Fibroblast of lung (primary cell): ENCODE results near the gene INVS. TPM values are rescaled to one million over a fixed set of nuclear protein-coding genes. Genes with fewer than 3 reads are reported as not detected.
A peak's percentile ranks its signal among the peaks of the same experiment; 100 is the strongest.

Source experiments
- DNase-seq, 2 donors: peaks; one replicate each; pipeline versions ENCODE4 v3.0.0 to v3.0.0-alpha.2; 2010; ENCODE audit warnings: low read depth in 2 of 2
- H2AFZ ChIP-seq: 2 replicates; pipeline ENCODE4 v1.5.1; 2012; ENCODE audit warnings: low read length, control low read depth, inconsistent platforms
- H3K27ac ChIP-seq: 2 replicates; pipeline ENCODE4 v1.5.1; 2011; ENCODE audit warnings: low read length, control low read depth; ENCODE audit not compliant: insufficient read depth
- H3K27me3 ChIP-seq: 2 replicates; pipeline ENCODE4 v1.5.1; 2011; ENCODE audit warnings: mild to moderate bottlenecking, low read length; ENCODE audit not compliant: control insufficient read depth, insufficient read depth
- H3K36me3 ChIP-seq: 2 replicates; pipeline ENCODE4 v1.5.1; 2011; ENCODE audit warnings: low read length; ENCODE audit not compliant: control insufficient read depth, insufficient read depth
- H3K4me1 ChIP-seq: 2 replicates; pipeline ENCODE4 v1.5.1; 2011; ENCODE audit warnings: low read length; ENCODE audit not compliant: control insufficient read depth, insufficient read depth; ENCODE audit errors: extremely low read depth
- H3K4me2 ChIP-seq: 2 replicates; pipeline ENCODE4 v1.5.1; 2011; ENCODE audit warnings: low read length, control low read depth; ENCODE audit not compliant: insufficient read depth; ENCODE audit errors: extremely low read depth
- H3K4me3 ChIP-seq, 4 experiments: fragments of 200-600 bp in 1 of 4; sonication (generic) in 1 of 4; replicated peaks in 1 of 4; 2 replicates each; pipeline ENCODE4 v1.5.1; 2011 to 2016; ENCODE audit warnings: low read length in 4 of 4, low read depth in 3 of 4, mild to moderate bottlenecking in 3 of 4, control low read depth in 2 of 4, inconsistent platforms in 1 of 4, mixed read lengths in 1 of 4; ENCODE audit not compliant: insufficient read depth in 1 of 4; ENCODE audit errors: control extremely low read depth in 1 of 4
- H3K79me2 ChIP-seq: 2 replicates; pipeline ENCODE4 v1.5.1; 2012; ENCODE audit warnings: mild to moderate bottlenecking, low read length, inconsistent platforms; ENCODE audit not compliant: control insufficient read depth, insufficient read depth
- H3K9ac ChIP-seq: 2 replicates; pipeline ENCODE4 v1.5.1; 2011; ENCODE audit warnings: mild to moderate bottlenecking, low read length, control low read depth; ENCODE audit not compliant: insufficient read depth
- H3K9me3 ChIP-seq: 2 replicates; pipeline ENCODE4 v1.5.1; 2012; ENCODE audit warnings: low read depth, low read length; ENCODE audit not compliant: control insufficient read depth, insufficient read depth
- H4K20me1 ChIP-seq: 2 replicates; pipeline ENCODE4 v1.5.1; 2011; ENCODE audit warnings: low read length; ENCODE audit not compliant: control insufficient read depth, insufficient read depth; ENCODE audit errors: extremely low read depth
- CTCF ChIP-seq, 2 donors: IDR thresholded peaks in 1 of 2; conservative IDR thresholded peaks in 1 of 2; 1 replicate in 1 of 2; 2 replicates in 1 of 2; pipeline ENCODE4 v1.5.1; 2011 to 2012; ENCODE audit warnings: low read length in 2 of 2, control low read depth in 1 of 2, inconsistent platforms in 1 of 2, low read depth in 1 of 2, mild to moderate bottlenecking in 1 of 2
- EZH2 ChIP-seq: IDR thresholded peaks from 2 replicates; pipeline ENCODE4 v1.5.1; 2012; ENCODE audit warnings: low read length, control low read depth, mild to moderate bottlenecking; ENCODE audit errors: missing control alignments
- polyA plus RNA-seq, 2 donors: library from polyadenylated mRNA; depleted of rRNA in 1 of 2; stranded (reverse) in 1 of 2; unstranded in 1 of 2; fragments of >200 nt; gene quantifications; 2 replicates each; pipeline ENCODE4 v1.2.1, GENCODE V29; 2011 to 2012; ENCODE audit warnings: missing spikeins in 1 of 2
- total RNA-seq: library from RNA; depleted of rRNA; stranded (reverse); fragments of >200 nt; gene quantifications from 2 replicates; pipeline ENCODE4 v1.2.1, GENCODE V29; 2014

Gene INVS
- total and polyA plus RNA-seq, 2 donors (not counting 1 experiment from before 2014, with no cell fraction given), result 13.1 to 45.4 TPM

GRCh38 chr9:100129772-100130171, 30.7 kb downstream of the INVS start:
- H3K4me2 ChIP-seq, result no peak overlapping the region

GRCh38 chr9:100131216-100131615, 32.2 kb downstream of the INVS start:
- H3K4me1 ChIP-seq, result no peaks in the 10 kb centered on the region
- H3K4me3 ChIP-seq, result no peak overlapping the region
- no peak overlapping the region for H2AFZ ChIP-seq

More at GRCh38 chr9:100129772-100130171, 30.7 kb downstream of the INVS start:
- H3K4me3 ChIP-seq, result no peak overlapping the region
- H3K4me1 ChIP-seq, result no peaks in the 10 kb centered on the region
- H3K27ac ChIP-seq, result no peak overlapping the region
- H3K9me3 ChIP-seq, result no peaks in the 10 kb centered on the region
- no peaks in the 10 kb centered on the region for H4K20me1 ChIP-seq
- peak in 1 of 2 donors; percentile 12 for DNase-seq
- TF ChIP-seq EZH2, result no peak
- TF ChIP-seq CTCF (conservative IDR thresholded peaks at IDR 0.05 in 1 of 2, IDR thresholded peaks at IDR 0.05 in 1 of 2; ENCODE audit: low read depth in 1 of 2, low read length in 2 of 2), result no peak
- no peak overlapping the region for H3K9ac ChIP-seq
- no peaks in the 10 kb centered on the region for H3K79me2 ChIP-seq
- no peaks in the 10 kb centered on the region for H3K27me3 ChIP-seq
- no peak overlapping the region for H2AFZ ChIP-seq
- H3K36me3 ChIP-seq, result peaks cover 2% of the 10 kb centered on the region

GRCh38 chr9:100131875-100132430, 32.9 kb downstream of the INVS start:
- Histone ChIP-seq H3K27ac (no peak overlapping the region), H3K4me1 (no peaks in the 10 kb centered on the region), H3K36me3 (peaks cover 2% of the 10 kb centered on the region), H3K79me2 (no peaks in the 10 kb centered on the region), H3K27me3 (no peaks in the 10 kb centered on the region), H3K4me2 (no peak overlapping the region), H2AFZ (no peak overlapping the region), H4K20me1 (no peaks in the 10 kb centered on the region), H3K4me3 (no peak overlapping the region), H3K9me3 (no peaks in the 10 kb centered on the region), H3K9ac (no peak overlapping the region)
- DNase-seq, result no peak
- TF ChIP-seq CTCF (conservative IDR thresholded peaks at IDR 0.05 in 1 of 2, IDR thresholded peaks at IDR 0.05 in 1 of 2; ENCODE audit: low read depth in 1 of 2, low read length in 2 of 2) (no peak), EZH2 (no peak)

More at GRCh38 chr9:100131216-100131615, 32.2 kb downstream of the INVS start:
- peaks cover 2% of the 10 kb centered on the region for H3K36me3 ChIP-seq
- DNase-seq, result no peak
- TF ChIP-seq EZH2 (no peak), CTCF (conservative IDR thresholded peaks at IDR 0.05 in 1 of 2, IDR thresholded peaks at IDR 0.05 in 1 of 2; ENCODE audit: low read depth in 1 of 2, low read length in 2 of 2) (no peak)
- no peaks in the 10 kb centered on the region for H3K9me3 ChIP-seq
- H3K27me3 ChIP-seq, result no peaks in the 10 kb centered on the region
- no peaks in the 10 kb centered on the region for H3K79me2 ChIP-seq
- no peak overlapping the region for H3K27ac ChIP-seq
- H3K9ac ChIP-seq, result no peak overlapping the region
- H4K20me1 ChIP-seq, result no peaks in the 10 kb centered on the region
- no peak overlapping the region for H3K4me2 ChIP-seq
